Left ventricle myocardium superior (tissue), 1 donor: ENCODE measurements around the gene LRMDA. TPM values are rescaled to one million over a fixed set of nuclear protein-coding genes. Genes with fewer than 3 reads are reported as not detected.
"Not testable (repeated sequence)": the region's sequence is repeated elsewhere in the genome, so short reads cannot be mapped to it uniquely, and the experiment has no call there.

ENCODE experiments used
- ATAC-seq: fragments of 200-7000 bp; cut with Tn5 transposase; one replicate; pipeline ENCODE4 v1.9.1; 2020; ENCODE audit warnings: mild to moderate bottlenecking, moderate library complexity
- DNase-seq: peaks from one replicate; pipeline ENCODE4 v3.0.0-alpha.2; 2020
- intact Hi-C: fragments of 100-400 bp; cut with micrococcal nuclease; formaldehyde crosslinking; loops from one replicate; pipeline ENCODE4 v1.11.0; 2022
- total RNA-seq: library from RNA; stranded (reverse); fragmentation: NEBNext Ultra II Directional; extraction: Animal tissue kit (Norgen Biotek cat#: 25700); gene quantifications from one replicate; pipeline ENCODE4 v1.2.1, GENCODE V29; 2021
- donor health status: DM: no; HTN: yes; CAD: no; lungs with severe emphysema.

The LRMDA gene
- total RNA-seq, 1 donor from 2014 or later, result 23.1 TPM

GRCh38 chr10:75730847-75731246 lies 299.4 kb downstream of the LRMDA start:
- no peak for ATAC-seq

GRCh38 chr10:75733135-75733890 lies 301.9 kb downstream of the LRMDA start:
- no peak for ATAC-seq
- no peak for DNase-seq
- intact Hi-C loops, result no loop called here

More at GRCh38 chr10:75730847-75731246, 299.4 kb downstream of the LRMDA start:
- no peak for DNase-seq
- intact Hi-C loops, result no loop called here

- intact Hi-C loops, result no loop called here
- ATAC-seq (no peak), DNase-seq (no peak)
Measured at GRCh38 chr10:75736151-75736640, 304.8 kb downstream of the LRMDA start.

GRCh38 chr10:75736889-75737579 lies 305.6 kb downstream of the LRMDA start:
- intact Hi-C loops, result no loop called here
- no peak for ATAC-seq
- DNase-seq, result no peak

GRCh38 chr10:75737580-75737949 lies 306.1 kb downstream of the LRMDA start:
- no peak for ATAC-seq
- intact Hi-C loops, result no loop called here
- no peak for DNase-seq

GRCh38 chr10:75738924-75739323 lies 307.5 kb downstream of the LRMDA start:
- ATAC-seq, result no peak
- intact Hi-C loops, result no loop called here
- DNase-seq, result no peak

GRCh38 chr10:75739414-75740143 lies 308.2 kb downstream of the LRMDA start:
- DNase-seq (no peak), ATAC-seq (no peak)
- intact Hi-C loops, result no loop called here

GRCh38 chr10:75740541-75740940 lies 309.1 kb downstream of the LRMDA start:
- intact Hi-C loops, result no loop called here
- DNase-seq (no peak), ATAC-seq (no peak)

GRCh38 chr10:75742355-75742754 lies 310.9 kb downstream of the LRMDA start:
- DNase-seq, result no peak
- intact Hi-C loops, result no loop called here
- ATAC-seq, result no peak

- DNase-seq (no peak), ATAC-seq (no peak)
- intact Hi-C loops, result no loop called here
Measured at GRCh38 chr10:75743291-75743778, 311.9 kb downstream of the LRMDA start.

- no peak for DNase-seq
- no peak for ATAC-seq
- intact Hi-C loops, result no loop called here
Measured at GRCh38 chr10:75744261-75744660, 312.8 kb downstream of the LRMDA start.

- DNase-seq (no peak), ATAC-seq (no peak)
- intact Hi-C loops, result no loop called here
Measured at GRCh38 chr10:75746356-75746755, 314.9 kb downstream of the LRMDA start.

GRCh38 chr10:75750093-75750875 lies 318.9 kb downstream of the LRMDA start:
- DNase-seq, intact Hi-C loops, ATAC-seq: not testable (repeated sequence)

GRCh38 chr10:75751232-75751631 lies 319.8 kb downstream of the LRMDA start:
- intact Hi-C loops, result no loop called here
- ATAC-seq, result no peak
- DNase-seq, result no peak

- intact Hi-C loops, result no loop called here
- ATAC-seq (no peak), DNase-seq (no peak)
Measured at GRCh38 chr10:75753621-75754020, 322.2 kb downstream of the LRMDA start.

GRCh38 chr10:75754096-75754831 lies 322.8 kb downstream of the LRMDA start:
- no peak for DNase-seq
- intact Hi-C loops, result no loop called here
- no peak for ATAC-seq

- ATAC-seq (no peak), DNase-seq (no peak)
- intact Hi-C loops, result no loop called here
Measured at GRCh38 chr10:75755528-75755927, 324.1 kb downstream of the LRMDA start.

- no peak for ATAC-seq
- intact Hi-C loops, result no loop called here
- no peak for DNase-seq
Measured at GRCh38 chr10:75761289-75761688, 329.9 kb downstream of the LRMDA start.

GRCh38 chr10:75762431-75762802 lies 331.0 kb downstream of the LRMDA start:
- ATAC-seq (no peak), DNase-seq (no peak)
- intact Hi-C loops, result no loop called here
